ENCODE results near the gene RHOT2. TPM values are rescaled to one million over a fixed set of nuclear protein-coding genes. Genes with fewer than 3 reads are reported as not detected.

Gene RHOT2
- total RNA-seq, result 100 to 1,000 TPM; 118 to 158 TPM
- long read RNA-seq, transcript RHOT2-201 (19 exons, 2,539 nt), result major isoform, 77 of 350 reads
- long read RNA-seq, partial matches to known transcripts, result 137 of 350 reads
- long read RNA-seq, other reads (novel, unspliced or antisense), result 133 of 350 reads

- peak; percentile 90 to 96 for DNase-seq
- ATAC-seq, result peak; percentile 92
- intact Hi-C loops (cut with DNase I, micrococcal nuclease), result no loop called here
Observed at GRCh38 chr16:667780-668518, at the start of gene RHOT2. Gene RHOT2 (plus strand): TSS chr16:668132. CDS start chr16:668200, 68 bp downstream.

GRCh38 chr16:619476-620100 lies 48.3 kb upstream of the RHOT2 start:
- DNase-seq, result no peak
- ATAC-seq, result no peak
- intact Hi-C loops (cut with DNase I, micrococcal nuclease), result no loop called here

DNA sequence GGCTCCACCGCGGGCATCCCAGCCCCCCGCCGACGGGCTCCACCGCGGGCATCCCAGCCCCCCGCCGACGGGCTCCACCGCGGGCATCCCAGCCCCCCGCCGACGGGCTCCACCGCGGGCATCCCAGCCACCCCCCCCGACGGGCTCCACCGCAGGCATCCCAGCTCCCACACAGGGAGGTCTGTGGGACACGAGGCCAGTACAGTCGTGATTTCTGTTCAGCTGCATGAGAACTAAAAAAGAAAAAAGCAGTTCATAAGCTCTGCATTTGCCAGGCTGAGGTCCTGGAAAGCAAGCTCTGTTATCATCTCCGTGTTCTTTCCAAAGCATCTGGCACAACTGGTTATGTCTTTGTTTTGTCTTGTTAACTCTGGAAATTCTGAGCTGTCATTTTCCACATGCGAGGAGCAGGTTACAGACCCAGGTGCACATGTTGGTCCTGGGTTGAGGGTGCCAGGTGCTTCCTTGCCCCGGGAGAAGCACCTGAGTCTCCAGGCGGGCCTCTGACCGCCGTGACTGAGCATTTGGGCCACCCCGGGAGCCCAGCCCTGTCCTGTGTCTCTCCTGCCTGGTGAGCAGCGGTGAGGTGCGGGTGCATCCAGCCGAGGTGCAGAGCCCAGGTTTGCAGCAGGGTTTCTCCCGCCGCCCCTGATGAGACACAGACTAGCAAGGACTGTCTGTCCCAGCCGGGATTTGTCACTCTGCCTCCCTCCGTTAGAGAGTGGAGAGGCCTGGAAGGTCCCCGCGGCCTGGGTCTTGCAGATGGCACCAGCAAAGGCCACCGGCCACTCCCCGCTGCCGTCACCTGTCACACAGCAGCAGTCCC lies 47.0 kb upstream of the RHOT2 start:
- intact Hi-C loops (cut with DNase I, micrococcal nuclease), result no loop called here
- ATAC-seq (no peak), DNase-seq (no peak)

GRCh38 chr16:621526-622105 lies 46.3 kb upstream of the RHOT2 start:
- ATAC-seq, result peak; percentile 26
- no peak for DNase-seq
- intact Hi-C loops (cut with DNase I, micrococcal nuclease), result no loop called here

- DNase-seq (no peak), ATAC-seq (no peak)
- intact Hi-C loops (cut with DNase I, micrococcal nuclease), result no loop called here
Observed at GRCh38 chr16:622920-623280, 45.0 kb upstream of the RHOT2 start.

DNA sequence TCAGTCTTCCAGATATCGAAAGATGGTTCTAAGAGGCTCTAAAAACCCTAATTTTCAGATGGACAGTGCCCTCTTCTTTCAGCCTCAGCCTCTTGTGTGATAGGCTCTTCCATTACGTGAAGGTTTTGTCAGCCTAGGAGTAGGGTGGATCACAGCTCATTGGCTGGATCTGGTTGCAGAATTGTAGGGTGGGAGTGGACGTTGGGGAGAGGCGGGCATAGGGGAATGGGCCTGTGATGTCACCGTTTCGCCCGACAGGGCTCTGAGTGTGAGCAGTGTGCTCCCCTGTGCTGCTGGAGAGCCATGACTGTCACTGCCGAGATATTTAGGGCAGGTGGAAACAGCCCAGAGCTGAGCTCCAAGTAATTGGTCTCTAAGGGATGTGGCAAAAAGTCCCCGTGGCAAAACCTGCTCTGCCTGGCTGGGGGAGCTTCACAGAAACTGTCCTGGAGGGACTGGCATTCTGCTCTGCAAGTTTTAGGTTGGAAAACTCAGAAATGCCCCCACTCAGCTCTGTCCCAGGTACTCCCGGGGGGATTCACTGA lies 43.3 kb upstream of the RHOT2 start:
- ATAC-seq, result no peak
- DNase-seq, result no peak
- intact Hi-C loops (cut with DNase I, micrococcal nuclease), result no loop called here

DNA sequence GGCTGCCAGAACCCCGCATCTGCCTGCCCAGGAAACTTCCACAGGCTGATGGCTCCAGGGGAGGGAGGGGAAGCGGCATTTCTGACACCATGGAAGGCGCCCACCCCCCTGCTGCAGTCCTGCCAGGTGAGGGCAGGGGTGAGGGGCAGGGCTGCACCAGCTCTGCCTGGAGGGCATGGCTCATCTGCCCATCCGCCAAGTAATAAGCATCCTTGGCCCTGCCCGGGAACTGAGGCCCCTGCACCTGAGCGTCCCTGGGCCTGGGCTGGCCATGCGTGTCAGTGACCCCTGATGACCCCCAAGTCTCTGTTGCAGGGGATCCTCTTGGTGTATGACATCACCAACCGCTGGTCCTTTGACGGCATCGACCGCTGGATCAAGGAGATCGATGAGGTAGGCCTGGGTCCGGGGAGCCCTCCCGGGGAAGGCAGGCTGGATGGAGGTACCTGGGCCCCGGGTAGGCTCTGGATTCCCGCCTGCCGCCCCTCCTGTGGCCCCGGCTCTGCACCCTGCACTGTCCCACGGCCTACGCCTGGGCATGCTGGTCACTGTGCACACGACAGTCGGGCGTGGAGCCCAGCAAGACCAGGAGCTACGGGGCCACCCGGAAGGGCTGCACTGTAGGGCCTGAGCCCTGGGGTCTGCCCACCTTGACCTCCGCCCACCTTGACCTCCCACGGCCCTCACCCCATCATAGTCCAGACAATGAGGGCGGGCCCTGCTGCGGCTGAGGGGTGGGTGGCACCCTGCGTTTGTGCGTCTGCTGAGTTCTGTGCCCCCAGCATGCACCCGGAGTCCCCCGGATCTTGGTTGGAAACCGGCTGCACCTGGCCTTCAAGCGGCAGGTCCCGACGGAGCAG lies 42.6 kb upstream of the RHOT2 start:
- intact Hi-C loops (cut with DNase I, micrococcal nuclease), result no loop called here
- ATAC-seq (no peak), DNase-seq (no peak)

- ATAC-seq (no peak), DNase-seq (no peak)
- intact Hi-C loops (cut with DNase I, micrococcal nuclease), result no loop called here
Observed at GRCh38 chr16:625977-626765, 41.8 kb upstream of the RHOT2 start.

DNA sequence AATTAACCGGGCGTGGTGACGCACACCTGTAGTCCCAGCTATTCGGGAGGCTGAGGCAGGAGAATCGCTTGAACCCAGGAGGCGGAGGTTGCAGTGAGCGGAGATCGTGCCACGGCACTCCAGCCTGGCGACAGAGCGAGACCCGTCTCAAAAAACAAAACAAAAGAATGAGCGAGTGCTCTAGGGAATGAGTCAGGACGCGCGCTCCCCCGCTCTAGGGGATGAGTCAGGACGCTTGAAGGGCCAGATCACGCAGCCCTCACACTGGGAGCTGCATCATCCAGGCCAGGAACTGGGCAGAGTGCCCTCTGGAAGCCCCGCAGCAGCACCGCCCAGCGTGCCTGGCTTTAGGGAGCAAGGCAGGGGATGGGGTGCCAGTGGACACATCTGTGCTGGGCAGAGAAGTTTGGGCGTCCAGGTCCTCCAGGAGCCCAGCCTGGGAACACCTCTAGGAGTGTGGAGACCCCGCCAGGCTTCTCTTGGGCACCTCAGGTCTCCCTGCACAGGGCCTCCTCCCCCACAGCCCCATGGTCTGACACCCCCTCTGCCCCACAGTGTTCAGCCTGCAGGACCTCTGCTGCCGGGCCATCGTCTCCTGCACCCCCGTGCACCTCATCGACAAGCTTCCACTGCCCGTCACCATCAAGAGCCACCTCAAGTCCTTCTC lies 41.0 kb upstream of the RHOT2 start:
- intact Hi-C loops (cut with DNase I, micrococcal nuclease), result no loop called here
- DNase-seq (no peak), ATAC-seq (no peak)

DNA sequence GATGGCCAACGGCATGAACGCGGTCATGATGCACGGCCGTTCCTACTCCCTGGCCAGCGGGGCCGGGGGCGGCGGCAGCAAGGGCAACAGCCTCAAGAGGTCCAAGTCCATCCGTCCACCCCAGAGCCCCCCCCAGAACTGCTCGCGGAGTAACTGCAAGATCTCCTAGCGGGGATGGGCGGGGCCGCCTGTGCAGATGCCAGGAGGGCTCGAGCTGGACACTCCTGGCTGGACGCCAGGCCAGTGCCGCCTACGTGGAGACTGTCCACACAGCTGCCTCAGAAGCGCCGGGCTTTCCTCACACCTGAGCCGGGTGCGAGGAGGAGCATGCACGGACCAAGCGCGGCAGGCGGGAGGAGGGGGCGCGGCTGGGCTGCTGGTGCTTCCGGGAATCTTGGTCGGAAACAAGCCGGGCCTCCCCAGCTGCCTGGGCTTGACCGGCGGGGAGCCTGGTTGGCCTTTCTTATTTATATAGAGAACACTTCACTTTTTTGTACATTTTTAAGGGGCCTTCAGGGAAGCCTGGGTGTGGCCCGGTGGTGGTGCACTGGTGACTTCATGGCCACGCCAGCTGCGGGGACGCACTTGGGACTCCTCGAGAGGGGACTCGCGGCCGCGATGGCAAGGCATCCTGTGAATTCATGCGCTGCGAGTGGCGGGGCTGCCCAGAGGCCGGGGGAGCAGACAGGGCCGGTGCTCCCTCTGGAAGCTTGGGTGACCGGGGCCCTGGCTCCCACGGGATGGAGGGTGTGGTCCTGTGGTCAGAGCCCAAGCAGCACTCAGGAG lies 40.3 kb upstream of the RHOT2 start:
- ATAC-seq (peak; percentile 12), DNase-seq (no peak)
- intact Hi-C loops (cut with DNase I, micrococcal nuclease), result no loop called here

GRCh38 chr16:628321-629061 lies 39.4 kb upstream of the RHOT2 start:
- DNase-seq (no peak), ATAC-seq (no peak)
- intact Hi-C loops (cut with DNase I, micrococcal nuclease), result no loop called here

DNA sequence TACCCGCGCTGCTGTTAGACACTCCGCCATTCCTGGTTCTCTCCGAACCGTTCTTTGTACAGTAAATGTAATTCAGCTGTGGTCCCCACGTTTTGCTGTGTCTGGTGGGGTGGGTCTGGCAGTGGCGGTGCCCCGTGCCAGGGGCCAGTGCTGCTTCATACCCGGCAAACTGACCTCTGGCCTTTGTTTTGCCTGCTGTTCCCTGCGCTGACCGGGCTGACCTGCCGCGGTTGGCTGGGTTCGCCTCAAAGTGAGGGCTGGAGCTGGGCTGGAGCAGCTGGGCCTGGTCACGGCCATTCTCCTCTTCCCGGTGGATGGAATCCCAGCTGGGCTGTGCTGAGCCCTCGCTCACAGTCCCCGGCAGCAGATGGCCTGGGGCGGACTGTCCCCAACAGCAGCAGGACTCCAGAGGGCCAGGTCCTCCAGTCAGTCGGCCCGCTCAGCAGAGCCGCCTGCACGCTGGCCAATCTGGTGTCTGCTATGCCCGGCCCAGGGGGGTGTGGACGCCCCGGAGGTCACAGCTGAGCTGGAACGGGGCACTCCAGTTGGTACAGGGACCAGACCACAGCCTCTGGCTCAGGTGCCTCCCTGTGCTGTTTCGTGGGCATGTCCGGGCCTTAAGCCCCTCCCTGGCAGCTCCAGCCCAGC lies 38.6 kb upstream of the RHOT2 start:
- intact Hi-C loops (cut with DNase I, micrococcal nuclease), result no loop called here
- ATAC-seq (no peak), DNase-seq (no peak)

- no peak for DNase-seq
- peak; percentile 8 for ATAC-seq
- intact Hi-C loops (cut with DNase I, micrococcal nuclease), result no loop called here
Observed at GRCh38 chr16:629833-630248, 38.1 kb upstream of the RHOT2 start.

GRCh38 chr16:630249-630814 lies 37.6 kb upstream of the RHOT2 start:
- no peak for DNase-seq
- intact Hi-C loops (cut with DNase I, micrococcal nuclease), result no loop called here
- ATAC-seq, result peak; percentile 18
